SK-N-SH (cell line): Measurements from ENCODE around the gene CCDC74B.

Source experiments
- CTCF ChIP-seq: fragments of 200-600 bp; sonication (generic); IDR thresholded peaks from 2 replicates; pipeline ENCODE4 v1.6.1; 2017; ENCODE audit warnings: antibody characterized with exemption, mild to moderate bottlenecking, moderate library complexity
- POLR2AphosphoS5 ChIP-seq: IDR thresholded peaks from 2 replicates; pipeline ENCODE4 v1.6.1; 2012; ENCODE audit warnings: low read depth, low read length
- TAF1 ChIP-seq: IDR thresholded peaks from 2 replicates; pipeline ENCODE4 v1.6.1; 2012; ENCODE audit warnings: low read depth, mild to moderate bottlenecking, low read length, moderate library complexity, borderline replicate concordance
- TF ChIP-seq, protein P1 (sequence below): fragments of 150-350 bp; IDR thresholded peaks from 2 replicates; pipeline ENCODE4 v1.6.1; 2017; ENCODE audit warnings: antibody characterized with exemption, low read length, low read depth, borderline replicate concordance
- TF ChIP-seq, protein P2 (sequence below): IDR thresholded peaks from 2 replicates; pipeline ENCODE4 v1.6.1; 2012; ENCODE audit warnings: mild to moderate bottlenecking, low read depth, low read length, moderate library complexity

DNA sequence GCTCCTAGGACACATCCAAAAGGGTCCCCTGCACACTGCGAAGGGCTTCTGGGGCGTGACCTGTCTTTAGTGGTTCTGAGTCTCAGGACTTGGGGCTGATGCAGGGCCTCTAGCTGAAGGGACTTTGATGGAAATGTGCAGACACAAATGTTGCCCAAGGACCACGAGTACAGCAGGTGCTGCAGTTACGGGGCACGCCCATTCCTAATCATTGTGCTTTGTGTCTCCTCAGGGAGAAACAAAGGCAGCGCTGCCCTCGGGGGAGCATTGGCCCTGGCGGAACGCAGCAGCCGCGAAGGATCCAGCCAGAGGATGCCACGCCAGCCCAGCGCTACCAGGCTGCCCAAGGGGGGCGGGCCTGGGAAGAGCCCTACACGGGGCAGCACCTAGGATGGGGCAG lies 45.3 kb upstream of the CCDC74B start:
- no peak for TF ChIP-seq TAF1
- no peak for TF ChIP-seq CTCF
- TF ChIP-seq, protein P1, sequence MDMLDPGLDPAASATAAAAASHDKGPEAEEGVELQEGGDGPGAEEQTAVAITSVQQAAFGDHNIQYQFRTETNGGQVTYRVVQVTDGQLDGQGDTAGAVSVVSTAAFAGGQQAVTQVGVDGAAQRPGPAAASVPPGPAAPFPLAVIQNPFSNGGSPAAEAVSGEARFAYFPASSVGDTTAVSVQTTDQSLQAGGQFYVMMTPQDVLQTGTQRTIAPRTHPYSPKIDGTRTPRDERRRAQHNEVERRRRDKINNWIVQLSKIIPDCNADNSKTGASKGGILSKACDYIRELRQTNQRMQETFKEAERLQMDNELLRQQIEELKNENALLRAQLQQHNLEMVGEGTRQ = no peak
- no peak for TF ChIP-seq POLR2AphosphoS5
- TF ChIP-seq, protein P2, sequence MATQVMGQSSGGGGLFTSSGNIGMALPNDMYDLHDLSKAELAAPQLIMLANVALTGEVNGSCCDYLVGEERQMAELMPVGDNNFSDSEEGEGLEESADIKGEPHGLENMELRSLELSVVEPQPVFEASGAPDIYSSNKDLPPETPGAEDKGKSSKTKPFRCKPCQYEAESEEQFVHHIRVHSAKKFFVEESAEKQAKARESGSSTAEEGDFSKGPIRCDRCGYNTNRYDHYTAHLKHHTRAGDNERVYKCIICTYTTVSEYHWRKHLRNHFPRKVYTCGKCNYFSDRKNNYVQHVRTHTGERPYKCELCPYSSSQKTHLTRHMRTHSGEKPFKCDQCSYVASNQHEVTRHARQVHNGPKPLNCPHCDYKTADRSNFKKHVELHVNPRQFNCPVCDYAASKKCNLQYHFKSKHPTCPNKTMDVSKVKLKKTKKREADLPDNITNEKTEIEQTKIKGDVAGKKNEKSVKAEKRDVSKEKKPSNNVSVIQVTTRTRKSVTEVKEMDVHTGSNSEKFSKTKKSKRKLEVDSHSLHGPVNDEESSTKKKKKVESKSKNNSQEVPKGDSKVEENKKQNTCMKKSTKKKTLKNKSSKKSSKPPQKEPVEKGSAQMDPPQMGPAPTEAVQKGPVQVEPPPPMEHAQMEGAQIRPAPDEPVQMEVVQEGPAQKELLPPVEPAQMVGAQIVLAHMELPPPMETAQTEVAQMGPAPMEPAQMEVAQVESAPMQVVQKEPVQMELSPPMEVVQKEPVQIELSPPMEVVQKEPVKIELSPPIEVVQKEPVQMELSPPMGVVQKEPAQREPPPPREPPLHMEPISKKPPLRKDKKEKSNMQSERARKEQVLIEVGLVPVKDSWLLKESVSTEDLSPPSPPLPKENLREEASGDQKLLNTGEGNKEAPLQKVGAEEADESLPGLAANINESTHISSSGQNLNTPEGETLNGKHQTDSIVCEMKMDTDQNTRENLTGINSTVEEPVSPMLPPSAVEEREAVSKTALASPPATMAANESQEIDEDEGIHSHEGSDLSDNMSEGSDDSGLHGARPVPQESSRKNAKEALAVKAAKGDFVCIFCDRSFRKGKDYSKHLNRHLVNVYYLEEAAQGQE = no peak
